Stimulated activated CD4-positive, alpha-beta T cell treated with anti-CD3 and anti-CD28 coated beads, Interleukin-4, amount 100 ng/mL, for 24 hours (primary cell): ENCODE measurements around the gene PLXNA1.

ENCODE experiments used
- DNase-seq: peaks from one replicate; pipeline ENCODE4 v3.0.0-alpha.2; 2020

The PLXNA1 gene

DNA sequence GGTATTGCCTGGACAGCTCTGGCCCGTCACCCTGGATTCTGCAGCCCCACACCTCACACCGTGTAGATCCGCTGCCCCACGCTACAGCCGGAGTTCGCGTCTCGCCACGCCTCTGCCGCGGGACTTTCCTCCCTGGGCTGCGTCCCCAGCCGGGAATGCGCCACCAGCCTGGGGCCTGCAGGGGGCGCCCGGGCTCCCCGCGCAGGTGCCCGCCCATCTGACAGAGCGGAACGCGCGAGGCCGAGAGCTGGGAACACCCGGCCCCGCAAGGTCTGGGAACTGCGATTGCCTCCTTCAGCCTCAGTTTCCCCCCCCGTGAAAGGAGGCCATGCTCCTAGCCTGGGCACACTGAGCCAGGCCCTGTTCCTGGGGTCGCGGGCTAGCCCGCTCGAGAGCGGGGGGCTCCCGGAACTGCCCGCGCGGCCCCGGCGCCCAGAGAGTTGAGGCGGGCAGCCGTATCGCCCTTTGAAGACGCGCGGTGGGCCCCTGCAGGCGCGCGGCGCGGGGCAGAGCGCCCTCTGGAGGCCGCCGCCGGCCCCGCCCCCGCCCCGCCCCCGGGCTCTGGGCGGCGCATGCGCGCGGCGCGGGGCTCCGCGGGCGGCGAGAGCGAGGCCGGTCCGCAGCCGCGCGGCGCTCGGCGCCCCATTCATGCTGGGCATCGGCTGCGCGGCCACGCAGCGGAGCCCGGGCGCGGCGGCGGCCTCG is at the start of gene PLXNA1:
Gene PLXNA1 (plus strand): TSS at position 645 of the 705 bp plus-strand sequence. CDS start 5,479 bp downstream, outside the sequence.
- peak; percentile 87 for DNase-seq

DNA sequence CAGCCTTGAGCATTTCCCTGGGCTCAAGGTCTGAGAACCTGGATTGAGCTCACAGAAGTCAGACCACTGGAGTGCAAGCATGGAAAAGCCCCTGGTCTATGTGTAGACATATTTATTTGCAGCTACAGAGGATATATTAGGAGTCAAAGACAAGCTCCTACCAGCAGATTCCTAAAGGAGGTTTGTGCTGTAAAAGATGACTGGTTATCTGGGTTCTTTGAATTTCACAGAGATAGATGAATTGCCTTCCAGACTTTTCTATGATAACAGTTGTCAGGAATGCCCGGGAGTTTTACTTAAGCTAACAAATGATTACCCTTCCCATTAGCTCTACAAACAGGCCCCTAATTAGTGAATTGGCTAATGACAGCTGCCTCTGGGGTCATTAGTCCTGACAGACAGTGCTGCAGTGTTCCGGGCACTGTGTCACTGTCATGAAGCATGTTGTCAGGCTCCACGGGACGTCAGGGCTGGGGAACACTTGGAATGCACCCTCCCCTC is 48.8 kb upstream of the PLXNA1 start:
- no peak for DNase-seq

DNA sequence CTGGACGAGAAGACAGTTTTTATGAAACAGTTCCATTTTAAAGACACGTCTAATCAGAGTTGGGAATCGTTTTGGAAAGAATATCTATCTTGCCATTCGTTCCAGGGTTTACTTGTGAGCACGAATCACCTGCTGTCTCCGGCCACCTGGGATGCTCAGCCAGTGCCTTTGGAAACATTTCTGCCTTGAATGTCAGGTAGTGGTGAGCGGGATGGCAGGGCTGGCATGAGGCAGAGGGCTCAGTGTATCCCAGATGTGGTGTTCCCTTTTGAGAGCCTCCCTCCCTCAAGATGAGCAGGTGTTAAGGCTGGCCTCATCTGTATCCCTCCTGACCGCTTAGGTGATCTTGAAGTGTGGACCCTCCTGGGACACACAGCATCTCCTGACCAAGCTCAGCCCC is 47.9 kb upstream of the PLXNA1 start:
- no peak for DNase-seq

DNA sequence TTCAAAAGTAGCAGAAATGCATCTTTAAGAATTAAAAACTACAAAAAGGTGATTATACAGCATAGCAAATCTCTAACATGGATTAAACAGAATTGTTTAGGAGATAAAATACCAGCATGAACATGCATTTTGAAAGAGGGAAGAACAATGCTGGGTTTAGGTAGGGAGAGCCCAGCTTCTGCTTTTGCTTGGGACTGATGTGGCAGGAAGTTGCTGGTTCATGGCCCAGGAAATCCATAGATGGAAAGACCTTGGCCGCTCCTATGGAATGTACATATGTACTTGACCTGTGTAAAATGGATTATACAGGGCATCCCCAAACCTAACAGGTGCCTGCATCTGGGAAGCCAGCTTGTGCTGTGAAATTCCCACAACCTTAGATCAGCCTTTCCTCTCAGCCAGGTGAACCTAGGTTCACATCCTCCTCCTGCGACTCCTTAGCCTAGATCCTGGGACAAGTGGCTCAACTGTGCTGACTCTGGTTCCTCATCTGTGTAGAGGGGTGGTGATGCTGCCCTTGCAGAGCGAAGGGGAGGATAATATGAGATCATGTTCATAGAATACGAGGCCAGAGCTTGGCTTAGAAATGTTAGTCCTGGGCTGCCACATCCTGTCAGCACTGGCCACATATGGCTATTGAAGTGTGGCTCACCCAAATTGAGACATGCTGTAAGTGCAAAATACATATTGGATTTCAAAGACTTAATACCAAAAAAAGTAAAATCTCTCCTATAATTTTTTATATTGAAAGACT is 47.0 kb upstream of the PLXNA1 start:
- DNase-seq = no peak

DNA sequence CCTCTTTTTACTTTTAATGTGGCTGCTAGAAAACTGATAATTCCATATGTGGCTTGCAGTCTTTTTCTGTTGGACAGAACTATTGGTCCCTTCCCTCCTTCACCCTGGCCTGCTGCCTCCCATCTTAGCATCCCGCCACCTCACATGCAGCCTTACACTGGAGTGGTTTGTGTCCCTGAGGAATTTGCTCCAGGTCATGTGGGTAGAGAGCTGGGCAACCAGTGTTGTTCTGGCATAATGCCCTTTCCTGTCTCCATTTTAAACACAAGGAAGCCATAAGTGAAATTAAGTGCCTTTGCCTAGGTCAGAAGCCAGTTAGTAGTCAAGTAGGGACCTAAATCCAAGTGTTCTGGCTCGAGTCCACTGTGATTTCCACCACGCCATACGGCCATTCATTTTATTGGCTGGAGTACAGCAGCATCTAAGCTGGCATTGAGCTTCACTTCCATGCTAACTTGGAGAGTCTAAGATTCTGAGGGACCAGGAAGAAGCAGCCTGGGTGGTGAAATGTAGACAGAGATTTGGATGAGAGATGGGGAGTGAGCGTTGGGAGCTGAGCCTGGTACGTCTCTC is 46.0 kb upstream of the PLXNA1 start:
- no peak for DNase-seq

DNA sequence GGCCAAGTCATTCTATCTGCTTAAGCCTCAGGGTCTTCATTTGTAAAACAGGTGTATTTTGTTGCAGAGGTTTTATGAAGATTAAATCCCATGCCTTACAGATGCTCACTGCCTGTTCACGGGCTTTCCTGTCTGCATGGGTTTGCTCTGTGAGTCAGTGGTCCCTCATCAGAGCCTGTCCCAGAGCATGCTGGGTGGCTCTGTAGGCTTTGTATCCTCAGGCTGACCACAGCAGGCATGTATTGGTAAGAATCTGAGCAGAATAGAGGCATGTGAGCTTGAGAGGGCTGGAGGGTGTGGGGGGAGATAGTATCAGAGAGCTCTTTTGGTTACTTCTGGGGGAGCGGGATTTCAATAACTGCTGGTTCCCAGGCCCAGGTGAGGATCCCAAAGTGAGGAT is 45.4 kb upstream of the PLXNA1 start:
- no peak for DNase-seq

DNA sequence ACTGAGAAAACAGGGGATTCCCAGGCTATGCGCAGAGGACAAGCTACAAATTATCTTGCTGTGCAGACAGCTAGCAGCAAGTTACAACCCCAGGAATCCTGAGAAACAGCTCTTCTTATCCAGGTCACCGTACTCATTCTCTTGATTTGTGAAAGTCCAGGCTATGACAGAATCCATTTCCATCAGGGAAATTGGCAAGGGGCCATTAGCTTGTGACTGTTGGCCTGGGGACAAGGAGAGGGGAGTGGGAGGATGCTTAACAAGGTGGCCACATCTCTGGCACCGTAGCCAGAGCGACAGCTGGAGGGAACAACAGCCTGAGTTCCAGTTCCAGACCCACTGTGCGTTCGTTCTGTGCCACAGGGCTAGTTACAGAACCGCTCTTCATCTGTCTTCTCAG is 44.9 kb upstream of the PLXNA1 start:
- no peak for DNase-seq

DNA sequence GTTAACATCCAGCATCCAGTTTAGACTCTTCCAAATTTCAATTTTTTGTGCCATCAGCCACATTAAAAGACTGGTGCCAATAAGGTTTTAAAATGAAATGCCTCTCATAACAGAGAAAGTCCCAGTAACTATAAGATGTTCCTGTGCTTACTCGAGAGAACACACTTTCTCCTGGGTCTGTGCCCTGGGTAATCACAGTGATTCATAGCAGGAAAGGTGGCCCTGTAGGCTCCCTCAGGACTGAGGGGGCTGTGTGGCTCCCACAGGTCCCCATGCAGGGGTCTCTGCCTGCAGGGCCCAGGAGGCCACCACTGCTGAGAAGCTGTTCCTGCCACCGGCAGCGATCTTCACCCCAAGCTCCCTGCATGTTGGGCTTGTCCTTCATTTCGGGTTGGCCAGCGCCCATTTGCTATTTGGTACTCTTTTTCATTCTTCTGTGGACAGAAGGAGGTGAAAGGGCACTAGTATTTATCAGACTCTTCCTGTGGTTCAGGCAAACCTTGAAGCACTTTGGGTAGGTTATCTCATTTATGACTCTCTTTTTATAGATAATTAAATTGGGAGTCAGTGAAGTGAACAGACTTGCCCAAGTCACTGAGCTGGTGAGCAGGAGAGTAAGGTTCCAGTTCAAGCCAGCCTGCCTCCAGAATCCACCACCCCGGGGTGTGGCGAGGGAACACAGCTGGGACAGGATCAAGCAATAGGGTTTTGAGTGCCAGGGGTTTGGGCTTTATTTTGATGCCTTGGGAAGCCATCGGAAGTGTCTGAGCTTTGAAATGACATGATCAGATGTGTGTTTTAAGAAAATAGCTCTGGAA is 44.2 kb upstream of the PLXNA1 start:
- no peak for DNase-seq

DNA sequence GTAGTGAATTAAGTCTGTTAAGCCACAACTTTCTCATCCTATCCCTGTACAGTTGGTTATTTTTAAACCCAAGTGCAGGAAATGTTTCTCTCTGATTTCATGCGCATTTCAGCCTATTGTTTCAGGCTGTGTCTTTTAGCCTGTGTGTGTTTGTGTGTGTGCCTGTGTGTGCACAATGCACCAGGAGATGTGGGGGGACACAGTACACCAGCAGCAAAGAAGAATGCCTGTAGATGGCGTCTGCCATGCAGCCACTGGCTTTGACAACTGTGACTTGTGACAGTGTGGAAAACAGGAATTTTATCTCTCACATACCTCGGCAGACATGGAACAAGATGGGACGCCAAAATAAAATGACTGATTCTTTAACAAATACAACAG is 43.6 kb upstream of the PLXNA1 start:
- no peak for DNase-seq

DNA sequence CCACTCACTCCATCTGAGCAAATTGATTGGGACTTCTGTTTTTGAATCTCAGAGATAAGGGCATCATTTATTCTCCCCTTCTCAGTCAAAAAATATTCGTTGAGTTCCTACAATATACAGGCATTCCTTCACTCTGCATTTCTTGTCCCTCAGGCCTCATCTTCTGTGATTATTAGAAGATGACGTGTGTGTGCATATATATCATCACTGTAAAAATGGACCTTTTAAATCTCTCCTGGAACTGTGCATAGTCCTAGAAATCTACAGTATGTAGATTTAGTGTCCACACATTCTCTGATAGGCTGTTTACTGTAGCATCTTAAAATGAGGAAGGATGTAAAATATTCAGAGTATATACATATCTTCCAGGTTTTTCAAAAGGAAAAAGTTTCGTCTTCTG is 43.2 kb upstream of the PLXNA1 start:
- no peak for DNase-seq

DNA sequence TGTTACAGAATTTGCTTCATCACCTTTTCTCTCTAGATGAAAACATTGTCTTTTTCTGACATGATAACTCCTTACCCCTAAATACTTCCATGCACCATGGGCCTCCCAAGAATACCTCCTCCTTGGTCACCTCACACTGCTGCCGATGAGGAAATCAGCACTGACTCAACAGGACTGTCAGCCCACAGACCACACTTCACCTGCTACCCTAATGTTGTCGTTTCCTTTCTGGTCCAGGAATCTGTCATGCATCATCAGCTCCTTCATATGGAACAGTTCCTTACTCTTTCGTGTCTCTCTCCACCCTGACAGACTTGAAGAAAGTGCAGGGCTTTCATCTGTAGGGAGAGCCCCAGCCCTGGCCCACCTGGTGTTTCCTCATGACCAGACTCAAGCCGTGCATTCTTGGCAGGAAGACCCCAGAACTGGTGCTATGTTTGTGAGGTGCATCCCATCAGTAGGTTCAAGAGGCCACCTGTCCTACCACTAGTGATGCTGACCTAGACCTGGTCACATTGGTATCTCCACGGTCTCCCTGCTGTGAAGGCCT is 41.1 kb upstream of the PLXNA1 start:
- DNase-seq = no peak

DNA sequence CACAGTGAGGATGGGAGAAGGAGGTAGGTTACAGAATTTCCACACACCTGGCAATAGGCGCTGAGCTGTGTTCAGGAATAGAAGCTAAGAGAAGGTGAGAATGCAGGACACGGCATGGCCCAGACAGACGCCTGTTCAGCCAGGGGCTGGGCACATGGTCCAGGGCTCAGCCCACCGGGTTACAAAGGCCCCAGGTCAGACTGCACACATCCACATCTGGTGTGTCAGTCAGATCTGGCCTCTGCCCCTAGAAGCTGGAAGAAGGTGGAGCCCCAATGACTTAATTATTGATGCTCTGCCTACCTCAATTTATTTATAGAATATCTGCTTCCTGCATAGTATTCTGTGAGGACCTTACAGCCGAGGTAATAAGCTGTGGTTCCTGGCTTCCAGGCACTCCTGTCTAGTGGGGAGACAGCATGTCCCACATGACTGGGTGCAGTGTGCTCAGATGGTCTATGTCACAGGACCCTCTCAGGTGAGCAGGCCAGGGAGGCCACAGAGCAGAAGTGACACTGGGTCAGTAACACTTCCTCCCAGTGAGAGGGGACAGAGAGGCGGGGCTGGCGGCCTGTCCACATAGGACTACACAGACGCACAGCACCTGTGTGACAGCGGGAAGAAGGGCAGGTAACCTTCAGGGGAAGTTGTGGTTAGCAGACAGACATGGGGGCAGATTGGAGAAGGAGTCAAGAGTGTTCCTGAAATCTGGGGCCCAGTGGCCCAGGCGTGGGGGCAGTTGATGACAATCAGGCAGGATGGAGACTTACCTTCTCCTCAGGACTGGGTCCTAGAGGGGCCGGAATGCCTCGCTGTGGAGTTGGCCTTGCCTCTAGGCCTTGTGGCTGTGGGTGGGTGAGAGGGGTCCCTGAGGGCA is 38.6 kb upstream of the PLXNA1 start:
- no peak for DNase-seq

DNA sequence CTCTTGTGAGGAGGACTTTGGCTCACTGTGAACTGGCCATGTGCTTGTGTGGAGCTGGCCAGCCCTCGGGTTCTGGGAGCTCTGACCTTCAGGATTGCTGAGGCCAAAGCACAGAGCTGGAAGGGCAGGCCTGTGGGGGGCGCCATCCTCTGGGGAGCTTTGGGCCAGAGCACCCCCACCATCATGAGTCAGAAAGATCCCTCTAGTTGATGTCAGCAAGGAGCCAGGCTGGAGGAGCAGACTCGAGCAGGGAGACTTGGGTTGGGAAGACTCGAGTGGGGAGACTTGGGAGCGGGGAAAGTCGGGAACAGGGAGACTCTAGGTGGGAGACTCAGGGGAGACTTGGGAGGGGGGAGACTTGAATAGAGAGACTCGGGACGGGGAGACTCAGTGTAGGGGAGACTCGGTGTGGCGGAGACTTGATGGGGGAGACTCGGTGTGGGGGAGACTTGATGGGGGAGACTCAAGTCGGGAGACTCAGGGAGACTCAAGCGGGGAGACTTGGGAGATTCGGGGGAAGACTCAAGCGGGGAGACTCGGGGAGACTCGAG is 37.7 kb upstream of the PLXNA1 start:
- DNase-seq = no peak

DNA sequence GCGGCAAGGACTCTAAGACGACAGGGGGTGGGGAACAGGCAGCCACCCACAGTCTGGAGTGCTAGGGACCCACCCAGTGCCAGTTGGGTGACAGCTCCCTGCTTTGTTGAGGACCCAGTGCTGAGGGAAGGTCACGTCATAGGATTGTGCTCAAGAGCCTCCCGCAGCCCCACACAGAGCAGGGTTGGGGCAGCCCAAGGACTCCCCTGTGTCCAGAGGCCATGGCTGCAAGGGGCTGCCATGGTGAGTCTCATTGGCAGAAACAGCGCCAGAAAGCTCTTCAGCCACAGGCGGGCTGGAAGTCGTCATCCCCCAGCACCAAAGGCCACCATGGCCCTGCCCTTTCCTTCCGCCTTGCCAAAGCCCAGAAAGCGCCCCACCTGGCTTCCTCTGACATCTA is 37.0 kb upstream of the PLXNA1 start:
- no peak for DNase-seq

DNA sequence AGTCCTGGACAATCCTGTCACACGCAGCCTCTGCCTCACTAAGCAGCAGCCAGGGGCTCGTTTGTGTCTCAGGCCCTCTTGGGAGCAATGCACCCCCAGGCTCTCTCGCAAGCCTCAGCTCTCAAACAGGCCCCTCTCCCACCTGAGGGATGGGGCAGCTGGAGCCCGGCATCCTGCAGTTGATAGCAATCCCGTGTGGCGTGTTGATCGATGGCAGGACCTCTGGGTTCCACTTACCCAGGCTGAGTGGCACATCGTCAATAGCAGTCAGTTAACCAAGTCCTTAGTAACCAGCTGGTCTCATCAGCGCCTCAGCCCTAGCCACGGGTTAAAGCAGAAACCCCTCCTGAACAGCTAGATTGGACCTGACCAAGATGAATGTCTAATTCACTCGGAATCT is 36.5 kb upstream of the PLXNA1 start:
- DNase-seq = no peak

DNA sequence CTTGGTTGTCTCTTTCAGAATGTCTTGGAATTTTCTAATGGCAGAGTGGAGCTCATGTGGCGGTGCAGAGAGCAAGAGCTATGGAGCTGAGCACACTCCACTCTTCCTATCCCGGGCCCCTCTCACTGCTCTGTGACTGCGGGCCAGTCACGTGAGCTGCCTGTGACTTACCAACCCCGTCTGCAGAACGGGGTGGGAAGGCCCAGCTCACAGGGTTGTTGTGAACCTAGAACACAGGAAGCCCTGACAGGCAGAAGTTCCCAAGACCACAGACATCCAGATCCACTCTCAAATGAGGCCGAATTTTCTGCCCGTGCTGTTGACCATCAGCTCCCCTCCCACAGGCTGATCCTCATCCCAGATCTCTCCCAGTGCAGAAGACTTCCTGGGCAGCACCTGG is 35.5 kb upstream of the PLXNA1 start:
- no peak for DNase-seq

DNA sequence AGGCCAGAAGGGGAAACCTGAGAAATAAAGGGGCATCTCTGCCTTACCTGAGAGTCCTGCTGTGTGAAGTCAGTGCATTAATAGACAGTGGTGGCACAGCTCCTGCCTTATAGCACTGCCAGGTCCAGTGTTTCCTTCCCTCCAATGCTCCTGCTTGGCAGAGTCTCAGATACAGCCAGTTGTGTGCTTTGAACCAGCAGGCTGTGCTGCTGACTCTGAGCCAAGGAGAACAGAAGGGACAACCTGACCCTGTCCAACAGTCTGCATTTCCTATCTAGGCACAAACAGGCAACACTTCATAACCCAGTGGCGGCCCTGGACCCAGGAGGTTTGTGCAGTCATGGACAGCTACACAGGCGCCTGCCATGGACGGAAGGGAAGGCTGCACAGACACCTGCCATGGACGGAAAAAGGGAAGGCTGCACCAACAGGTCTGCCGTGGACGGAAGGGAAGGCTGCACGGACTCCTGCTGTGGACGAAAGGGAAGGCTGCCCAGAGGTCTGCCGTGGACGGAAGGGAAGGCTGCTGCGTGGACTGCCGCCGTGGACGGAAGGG is 33.9 kb upstream of the PLXNA1 start:
- no peak for DNase-seq

DNA sequence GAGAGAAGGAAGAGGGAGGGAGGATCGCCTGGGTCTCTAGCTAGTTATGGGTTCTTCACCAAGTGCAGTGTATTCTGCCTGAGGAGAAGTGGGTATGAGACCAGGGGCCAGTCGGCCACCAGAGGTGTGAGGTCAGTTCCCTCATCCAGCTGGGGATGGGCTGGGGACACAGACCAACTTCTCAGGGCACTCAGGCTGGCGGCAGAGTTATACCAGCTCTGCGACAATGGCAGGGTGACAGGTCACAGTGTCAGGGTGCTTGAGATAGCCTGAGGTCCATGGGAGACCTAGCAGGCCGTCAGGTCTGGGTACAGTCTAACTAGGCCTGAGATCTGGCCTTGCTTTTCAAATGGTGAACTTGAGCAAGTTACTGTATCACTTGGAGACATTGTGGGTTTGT is 31.4 kb upstream of the PLXNA1 start:
- DNase-seq = no peak

DNA sequence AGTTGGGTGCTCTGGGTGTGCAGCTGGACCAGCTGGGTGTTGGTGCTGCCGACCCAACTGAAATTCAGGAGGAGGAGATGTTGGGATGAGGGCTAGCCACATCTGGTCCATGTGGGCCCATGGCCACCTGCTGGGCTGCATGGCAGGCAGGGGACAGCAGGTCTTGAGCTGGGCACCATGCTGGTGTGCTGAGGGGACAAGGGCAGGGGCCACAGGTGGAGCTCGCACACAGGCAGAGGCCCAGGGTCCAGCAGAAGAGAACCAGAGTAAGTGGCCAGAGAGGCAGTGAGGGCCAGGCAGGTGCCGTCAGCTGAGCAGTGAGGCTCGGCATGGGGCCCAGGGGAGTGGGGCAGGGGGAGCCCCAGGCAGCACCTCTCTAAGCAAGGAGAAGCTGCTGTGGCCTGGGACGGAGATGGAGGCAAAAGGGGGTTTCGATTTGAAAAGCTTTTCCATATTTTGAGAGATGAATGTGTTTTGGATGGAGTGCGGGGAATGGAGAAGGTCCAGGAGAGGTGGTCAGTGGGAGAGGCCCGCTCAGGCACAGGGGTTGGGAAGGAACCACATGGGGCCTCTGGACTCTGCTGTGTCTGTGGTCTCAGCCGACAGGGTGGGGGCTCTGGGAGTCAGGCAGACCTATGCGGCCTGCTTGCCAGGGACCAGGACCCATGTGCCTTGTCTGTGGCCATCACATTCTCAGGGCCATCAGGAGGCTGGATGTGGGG is 30.5 kb upstream of the PLXNA1 start:
- DNase-seq = no peak

DNA sequence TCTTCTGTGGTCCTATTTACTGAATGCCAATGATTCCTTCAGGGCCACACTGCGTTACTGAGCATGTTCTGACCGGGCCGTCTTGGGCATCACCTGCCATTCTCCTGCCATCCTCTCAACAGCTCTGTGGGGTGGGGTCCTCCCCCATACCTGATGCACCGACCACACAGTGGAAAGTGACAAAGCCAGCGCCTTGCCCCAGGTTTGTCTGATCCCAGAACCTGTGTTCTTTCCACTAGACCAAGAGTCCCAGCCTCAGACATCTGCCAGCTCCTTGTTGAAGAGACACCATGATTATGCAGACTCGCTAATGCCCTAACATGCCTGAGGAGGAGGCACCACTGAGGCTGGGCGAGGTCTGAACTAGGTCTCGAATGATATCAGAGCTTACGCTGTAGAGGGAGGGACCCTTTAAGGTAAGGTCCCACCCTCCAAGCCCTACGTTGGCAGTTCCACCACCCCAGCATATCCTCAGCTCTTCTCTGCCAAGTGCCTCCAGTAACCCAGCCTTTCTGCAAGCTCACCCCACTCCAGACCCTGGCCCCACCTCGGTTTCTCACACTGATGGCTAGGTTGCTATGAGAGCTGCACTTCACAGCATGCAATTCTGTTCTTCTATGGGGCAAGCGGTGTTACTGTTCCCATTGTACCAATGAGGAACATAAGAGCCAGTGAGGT is 29.8 kb upstream of the PLXNA1 start:
- no peak for DNase-seq
